ENCODE measurements around the gene DNAH3. TPM values are rescaled to one million over a fixed set of nuclear protein-coding genes. Genes with fewer than 3 reads are reported as not detected.

DNAH3 gene
- total RNA-seq, 1 donor from 2014 or later: not detected

DNA sequence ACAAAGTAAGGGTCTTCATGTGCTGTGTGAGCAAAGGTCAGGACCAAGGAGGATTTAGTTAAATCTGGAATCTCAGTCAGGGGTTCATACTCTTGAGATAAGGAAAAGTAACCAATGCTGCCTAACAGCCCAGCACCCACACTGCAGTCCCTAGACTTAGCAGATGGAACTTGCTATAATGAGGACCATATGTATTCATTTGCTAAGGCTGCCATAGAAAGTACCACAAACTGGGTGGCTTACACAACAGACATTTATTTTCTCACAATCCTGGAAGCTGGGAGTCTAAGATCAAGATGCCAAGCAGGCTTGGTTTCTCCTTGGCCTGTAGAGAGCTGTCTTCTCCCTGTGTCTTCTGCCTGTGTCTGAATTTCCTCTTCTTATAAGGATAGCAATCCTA is 40.0 kb upstream of the DNAH3 start:
- H3K4me3 ChIP-seq (ENCODE audit: low read depth, low read length): no peak overlapping the region
- no peak for DNase-seq (ENCODE audit: low read depth)
- TF ChIP-seq CTCF (conservative IDR thresholded peaks at IDR 0.05; ENCODE audit: low read depth, low read length): no peak

DNA sequence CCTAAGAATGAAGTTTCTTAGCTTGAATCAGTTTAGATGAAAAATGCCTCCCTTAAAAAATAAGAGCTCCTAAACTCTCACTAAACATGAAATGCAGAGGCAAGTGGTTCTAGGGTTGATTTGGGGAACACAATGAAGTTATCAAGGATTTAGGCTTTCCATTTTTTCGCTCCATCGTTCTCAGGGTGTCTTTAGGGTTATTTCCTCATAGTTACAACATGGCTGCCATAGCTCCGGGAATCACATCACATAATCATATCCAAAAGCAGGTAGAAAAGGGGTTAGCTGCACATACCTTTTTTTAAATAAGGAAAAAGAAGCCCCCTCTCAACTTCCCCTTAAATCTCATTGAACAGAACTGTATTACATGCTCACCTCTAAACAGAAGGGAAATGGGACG is 39.4 kb upstream of the DNAH3 start:
- H3K4me3 ChIP-seq (ENCODE audit: low read depth, low read length): no peak overlapping the region
- TF ChIP-seq CTCF (conservative IDR thresholded peaks at IDR 0.05; ENCODE audit: low read depth, low read length): no peak
- no peak for DNase-seq (ENCODE audit: low read depth)

DNA sequence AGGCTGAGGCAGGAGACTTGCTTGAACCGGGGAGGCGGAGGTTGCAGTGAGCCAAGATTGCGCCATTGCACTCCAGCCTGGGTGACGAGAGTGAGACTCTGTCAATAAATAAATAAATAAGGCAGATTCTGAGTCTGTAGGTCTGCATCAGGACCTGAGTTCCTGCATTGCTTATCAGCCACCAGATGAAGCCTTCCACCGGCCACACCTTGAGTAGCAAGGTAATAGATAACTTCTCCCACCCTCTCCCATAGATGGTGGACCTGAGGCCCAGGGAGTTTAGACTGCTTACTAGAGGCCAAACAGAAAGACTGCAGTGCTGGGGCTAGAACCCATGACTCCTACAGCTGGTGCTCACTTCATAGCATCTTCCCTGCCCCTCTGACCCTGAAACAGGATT is 38.7 kb upstream of the DNAH3 start:
- no peak for DNase-seq (ENCODE audit: low read depth)
- TF ChIP-seq CTCF (conservative IDR thresholded peaks at IDR 0.05; ENCODE audit: low read depth, low read length): no peak
- no peak overlapping the region for H3K4me3 ChIP-seq (ENCODE audit: low read depth, low read length)

- H3K4me3 ChIP-seq (ENCODE audit: low read depth, low read length): no peak overlapping the region
- TF ChIP-seq CTCF (conservative IDR thresholded peaks at IDR 0.05; ENCODE audit: low read depth, low read length): no peak
- no peak for DNase-seq (ENCODE audit: low read depth)
Measured at GRCh38 chr16:21186326-21186691, 35.7 kb upstream of the DNAH3 start.

DNA sequence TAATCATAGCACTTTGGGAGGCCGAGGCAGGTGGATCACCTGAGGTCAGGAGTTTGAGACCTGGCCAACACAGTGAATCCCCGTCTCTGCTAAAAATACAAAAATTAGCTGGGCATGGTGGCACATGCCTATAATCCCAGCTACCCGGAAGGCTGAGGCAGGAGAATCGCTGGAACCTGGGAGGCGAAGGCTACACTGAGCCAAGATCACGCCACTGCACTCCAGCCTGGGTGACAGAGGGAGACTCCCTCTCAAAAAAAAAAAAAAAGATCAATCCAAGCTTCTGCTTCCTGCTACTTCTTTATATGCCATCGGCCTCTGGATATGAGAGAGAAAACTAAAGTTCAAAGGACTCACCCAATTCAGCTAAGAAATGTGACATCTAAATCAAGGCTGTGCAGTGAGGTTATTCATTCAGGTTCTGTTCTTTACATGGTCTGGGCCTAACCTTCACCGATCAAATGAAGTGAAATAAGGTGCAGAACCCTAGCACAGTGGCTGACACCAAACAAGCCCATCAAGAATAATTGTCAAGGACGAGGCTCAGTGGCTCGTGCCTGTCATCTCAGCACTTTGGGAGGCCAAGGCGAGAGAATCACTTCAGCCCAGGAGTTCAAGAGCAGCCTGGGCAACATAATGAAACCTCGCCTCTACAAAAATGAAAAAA is 35.1 kb upstream of the DNAH3 start:
- no peak for TF ChIP-seq CTCF (conservative IDR thresholded peaks at IDR 0.05; ENCODE audit: low read depth, low read length)
- DNase-seq (ENCODE audit: low read depth): no peak
- H3K4me3 ChIP-seq (ENCODE audit: low read depth, low read length): no peak overlapping the region

- TF ChIP-seq CTCF (conservative IDR thresholded peaks at IDR 0.05; ENCODE audit: low read depth, low read length): no peak
- no peak overlapping the region for H3K4me3 ChIP-seq (ENCODE audit: low read depth, low read length)
- no peak for DNase-seq (ENCODE audit: low read depth)
Measured at GRCh38 chr16:21184834-21185233, 34.2 kb upstream of the DNAH3 start.

- H3K4me3 ChIP-seq (ENCODE audit: low read depth, low read length): no peak overlapping the region
- no peak for TF ChIP-seq CTCF (conservative IDR thresholded peaks at IDR 0.05; ENCODE audit: low read depth, low read length)
- no peak for DNase-seq (ENCODE audit: low read depth)
Measured at GRCh38 chr16:21183995-21184394, 33.3 kb upstream of the DNAH3 start.
